Ishikawa (cell line): ENCODE results near the gene UFSP1.
A peak's percentile ranks its signal among the peaks of the same experiment; 100 is the strongest.

Experiments
- CEBPB ChIP-seq: IDR thresholded peaks from 2 replicates; pipeline ENCODE4 v1.6.1; 2012
- CREB1 ChIP-seq: IDR thresholded peaks from 2 replicates; pipeline ENCODE4 v1.6.1; 2012; ENCODE audit warnings: low read depth
- EGR1 ChIP-seq: IDR thresholded peaks from 2 replicates; pipeline ENCODE4 v1.6.1; 2012
- EP300 ChIP-seq: IDR thresholded peaks from 2 replicates; pipeline ENCODE4 v1.6.1; 2012; ENCODE audit warnings: borderline replicate concordance
- FOXM1 ChIP-seq: IDR thresholded peaks from 2 replicates; pipeline ENCODE4 v1.6.1; 2012; ENCODE audit warnings: low read depth, borderline replicate concordance
- MAX ChIP-seq: IDR thresholded peaks from 2 replicates; pipeline ENCODE4 v1.6.1; 2012
- NFIC ChIP-seq: IDR thresholded peaks from 2 replicates; pipeline ENCODE4 v1.6.1; 2012
- RAD21 ChIP-seq: IDR thresholded peaks from 2 replicates; pipeline ENCODE4 v1.6.1; 2012; ENCODE audit warnings: low read depth
- REST ChIP-seq: IDR thresholded peaks from 2 replicates; pipeline ENCODE4 v1.6.1; 2012; ENCODE audit warnings: low read depth, mild to moderate bottlenecking
- TAF1 ChIP-seq: IDR thresholded peaks from 2 replicates; pipeline ENCODE4 v1.6.1; 2012; ENCODE audit warnings: low read depth, mild to moderate bottlenecking
- TCF12 ChIP-seq: IDR thresholded peaks from 2 replicates; pipeline ENCODE4 v1.6.1; 2012; ENCODE audit warnings: low read depth
- TEAD4 ChIP-seq: IDR thresholded peaks from 2 replicates; pipeline ENCODE4 v1.6.1; 2012

UFSP1 gene

GRCh38 chr7:100895701-100895955 is 6.1 kb upstream of the UFSP1 start, which contains the start of gene ACHE:
TSS of gene ACHE (minus strand) at chr7:100895888. CDS start at chr7:100894232, 1,656 bp downstream.
- TF ChIP-seq REST = no peak
- no peak for TF ChIP-seq CREB1

GRCh38 chr7:100894860-100895700 is 5.6 kb upstream of the UFSP1 start:
- no peak for TF ChIP-seq TAF1
- TF ChIP-seq RAD21 = peak; percentile 76
- peak; percentile 18; the same call in 1 of the 2 replicates for TF ChIP-seq EGR1

- TF ChIP-seq EP300 (no peak), CREB1 (no peak), FOXM1 (no peak), TEAD4 (no peak), MAX (no peak), TCF12 (no peak), NFIC (no peak), TAF1 (no peak)
Measured at GRCh38 chr7:100893910-100894721, 4.6 kb upstream of the UFSP1 start.

- TF ChIP-seq EP300 (no peak), CREB1 (no peak), CEBPB (no peak), REST (no peak), TAF1 (no peak), TCF12 (no peak)
Measured at GRCh38 chr7:100893318-100893895, 3.9 kb upstream of the UFSP1 start.

- TF ChIP-seq REST (peak; percentile 21; the same call in 1 of the 2 replicates), TCF12 (no peak)
Measured at GRCh38 chr7:100892364-100893317, 3.1 kb upstream of the UFSP1 start.

- TF ChIP-seq CREB1 (no peak), TAF1 (no peak), EGR1 (no peak), TEAD4 (no peak)
Measured at GRCh38 chr7:100891568-100892247, 2.2 kb upstream of the UFSP1 start.
